HG03175 (cell line): ENCODE data around the gene GMDS.

Source experiments
- ATAC-seq: cut with Tn5 transposase; IDR thresholded peaks from one replicate; pipeline ENCODE4 v1.9.1; 2021; ENCODE audit warnings: mild to moderate bottlenecking, moderate library complexity; ENCODE audit not compliant: unreplicated experiment

GMDS gene

DNA sequence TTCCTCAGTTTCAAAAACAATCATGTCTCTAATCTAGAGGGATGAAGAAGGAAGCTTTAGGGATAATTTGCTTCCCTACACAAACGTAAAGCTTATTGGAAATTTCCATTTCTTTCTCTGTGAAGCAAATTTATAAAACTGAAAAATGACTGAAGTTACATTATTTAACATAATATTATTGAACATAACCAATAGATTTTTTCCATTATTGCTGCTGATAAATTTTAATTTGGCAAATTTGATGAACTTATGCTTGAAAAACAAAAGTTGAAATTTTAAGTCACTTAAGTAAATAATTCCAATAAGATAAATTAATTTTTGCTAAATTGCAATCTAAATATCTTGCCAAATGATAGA is 140.9 kb downstream of the GMDS start:
- ATAC-seq, result no peak

DNA sequence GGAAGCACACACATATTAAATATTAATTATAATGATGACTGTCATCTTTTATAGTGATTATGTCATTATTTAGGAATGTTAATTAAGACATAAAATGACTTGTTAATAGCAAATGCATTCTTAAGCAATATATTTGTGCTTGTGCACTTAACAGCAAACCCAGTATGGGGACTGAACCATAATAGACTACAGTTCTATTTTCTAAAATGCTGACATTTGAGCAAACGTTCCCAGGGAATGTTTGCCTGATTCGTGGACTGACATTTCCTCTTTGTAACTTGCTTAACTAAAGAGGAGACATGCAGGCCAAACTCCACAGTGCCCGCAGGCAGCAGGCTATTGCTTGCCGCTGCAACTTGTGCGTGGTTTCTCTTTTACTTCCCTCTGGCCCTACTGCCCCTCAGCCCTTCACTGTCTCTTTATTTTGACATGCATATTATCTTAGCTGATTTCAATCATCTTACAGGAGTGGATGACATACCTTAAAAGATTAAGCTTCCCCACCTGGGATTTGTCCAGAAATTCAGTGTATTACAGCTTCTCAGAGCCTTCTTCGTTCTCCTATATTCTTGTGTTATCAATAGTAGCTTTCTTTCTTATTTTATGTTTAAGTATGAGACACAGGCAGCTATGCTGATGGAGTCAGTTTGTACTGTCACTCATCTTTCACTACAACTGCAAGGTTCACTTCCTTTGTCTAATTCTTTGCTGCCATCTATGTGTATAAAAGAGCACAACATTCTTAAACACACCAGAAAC is 141.5 kb downstream of the GMDS start:
- ATAC-seq, result no peak

DNA sequence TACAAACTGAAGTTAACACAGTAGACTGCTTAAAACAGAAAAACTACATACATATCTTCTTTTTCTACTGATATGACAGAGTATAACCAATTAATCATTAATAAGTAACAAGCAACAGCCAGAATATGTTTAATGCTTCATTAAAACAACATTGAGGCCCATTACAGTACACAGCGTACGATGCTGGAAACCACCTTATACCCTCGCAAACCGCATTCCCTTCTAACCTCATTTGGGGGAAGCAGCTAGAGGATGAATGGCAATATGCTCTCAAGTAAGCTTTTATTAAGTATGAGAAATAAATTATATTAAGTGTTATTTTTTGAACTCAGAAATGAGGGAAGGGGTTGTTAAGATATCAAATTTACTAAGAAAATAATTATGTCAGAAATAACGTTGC is 142.4 kb downstream of the GMDS start:
- ATAC-seq, result no peak

DNA sequence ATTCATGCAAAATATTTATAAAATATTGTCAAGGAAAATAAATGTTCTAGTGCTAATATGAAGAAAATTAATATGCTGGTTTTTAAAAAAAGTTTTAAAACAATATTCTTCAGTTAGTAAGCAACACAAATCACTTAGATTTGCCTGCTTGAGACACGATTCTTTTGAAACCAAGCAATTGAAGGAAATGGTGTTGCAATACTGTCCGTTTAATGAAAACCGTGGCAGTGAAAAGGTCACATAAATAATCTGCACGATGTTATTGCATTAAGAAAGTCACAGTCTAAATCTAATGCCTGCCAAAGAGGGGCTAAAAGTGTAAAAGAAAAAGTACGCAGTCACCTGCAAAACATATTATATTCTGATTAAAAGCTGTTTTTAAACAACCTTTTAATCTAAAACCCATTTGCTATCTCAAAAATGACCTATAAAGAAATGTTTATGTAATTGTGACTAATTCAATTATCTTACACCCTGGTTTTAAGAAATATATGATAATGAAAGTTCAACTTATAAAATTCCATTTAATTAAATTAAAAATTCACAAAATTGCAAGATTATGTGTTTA is 143.0 kb downstream of the GMDS start:
- ATAC-seq, result no peak

DNA sequence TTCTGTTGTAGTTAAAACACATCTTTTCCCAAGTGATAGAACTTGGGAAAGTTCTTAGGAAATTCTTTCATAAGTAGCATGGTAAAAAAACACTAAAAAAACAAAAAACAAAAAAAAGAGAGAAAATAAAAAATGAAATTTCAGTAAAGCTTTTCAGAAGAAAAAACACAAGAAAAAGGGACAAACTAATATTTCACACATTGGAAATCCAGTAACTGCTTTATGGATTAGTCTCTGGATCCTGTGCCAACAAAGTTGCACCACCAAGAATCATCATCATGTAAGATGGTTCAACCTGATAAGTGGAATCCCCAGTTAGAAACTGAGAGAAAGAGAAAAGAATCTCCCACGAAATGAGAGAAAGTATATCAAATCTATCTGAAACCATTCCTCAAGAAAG is 144.2 kb downstream of the GMDS start:
- no peak for ATAC-seq

DNA sequence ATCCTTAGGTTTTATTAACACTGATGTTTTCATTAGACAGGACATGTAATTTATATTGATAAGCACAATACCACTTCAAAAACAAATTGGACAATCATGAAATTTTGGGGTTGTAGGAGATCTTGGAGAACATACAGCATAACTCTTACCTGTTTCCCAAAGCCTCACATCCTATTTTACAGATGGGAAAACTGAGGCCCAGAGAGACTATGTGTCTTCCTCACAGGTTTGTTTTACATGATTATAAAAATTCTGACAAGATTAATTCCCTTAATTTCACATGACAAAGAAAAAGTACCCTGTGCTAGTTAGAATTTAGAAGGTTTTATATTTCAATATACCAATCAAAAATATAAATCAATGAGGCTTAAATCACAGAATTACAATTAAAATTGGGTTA is 145.5 kb downstream of the GMDS start:
- no peak for ATAC-seq

DNA sequence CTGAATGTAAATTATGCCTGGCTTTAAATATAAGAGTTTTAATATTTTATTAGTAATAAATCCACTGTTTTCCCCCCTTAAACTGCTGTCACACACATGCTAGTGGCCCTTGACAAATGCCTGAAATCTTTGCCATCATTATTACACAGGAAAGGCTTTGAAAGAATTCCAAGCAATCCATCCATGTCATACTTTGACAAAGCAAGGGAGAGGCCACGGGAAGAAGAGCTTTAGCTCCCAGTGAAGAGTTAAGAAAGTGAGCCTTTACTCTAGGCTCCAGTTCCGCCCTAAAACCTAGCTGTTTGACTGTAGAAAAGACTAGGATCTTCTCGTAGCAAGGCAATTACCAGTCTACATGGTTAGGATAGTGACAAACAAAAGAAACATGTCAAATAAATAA is 147.9 kb downstream of the GMDS start:
- ATAC-seq, result no peak

DNA sequence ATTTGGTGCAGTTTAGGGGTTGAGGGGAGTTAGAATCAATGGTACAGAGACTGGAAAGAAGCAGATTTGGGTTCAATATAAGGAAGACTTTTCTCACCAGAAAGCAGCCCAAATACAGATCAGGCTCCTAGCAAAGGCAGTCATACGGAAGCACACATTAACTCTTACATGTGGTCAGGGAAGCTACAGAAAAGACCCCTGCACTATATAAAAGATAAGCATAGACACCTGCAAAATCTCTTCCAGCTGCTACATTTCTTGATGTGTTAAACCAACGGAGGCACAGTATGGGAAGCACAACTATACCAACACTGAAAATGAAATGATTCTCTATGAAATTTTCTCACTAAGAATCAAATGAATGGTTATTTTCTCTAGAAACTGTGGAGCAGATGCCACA is 150.8 kb downstream of the GMDS start:
- ATAC-seq, result no peak

DNA sequence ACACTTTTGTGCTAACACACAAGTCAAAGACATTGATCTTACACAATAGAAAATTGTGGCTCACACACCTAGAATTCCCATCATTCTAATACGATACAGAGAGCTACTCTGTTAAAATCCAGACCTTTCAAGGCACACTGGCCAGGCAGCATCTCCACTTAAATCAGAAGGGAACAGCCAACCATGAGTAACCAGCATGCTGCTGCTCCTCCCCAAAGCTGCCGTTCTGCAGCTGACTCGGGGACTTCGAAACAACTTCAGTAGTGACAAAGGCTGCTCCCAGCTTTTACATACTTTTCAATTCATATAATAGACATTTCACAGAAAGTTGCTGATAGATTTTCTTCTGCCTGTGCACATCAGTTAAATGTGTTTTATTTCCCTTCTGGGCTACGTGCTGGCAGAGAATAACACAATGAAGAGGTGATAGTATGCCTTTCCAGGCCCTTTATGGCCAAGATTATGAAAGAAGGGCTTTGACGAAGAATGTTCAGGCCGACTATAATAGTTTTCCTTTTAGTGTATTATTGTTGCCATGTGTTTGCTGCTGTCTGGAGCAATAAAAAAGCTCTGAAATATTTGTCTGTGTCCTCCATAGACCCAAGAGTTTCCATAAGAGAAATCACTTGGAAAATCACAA is 159.0 kb downstream of the GMDS start:
- ATAC-seq, result no peak

DNA sequence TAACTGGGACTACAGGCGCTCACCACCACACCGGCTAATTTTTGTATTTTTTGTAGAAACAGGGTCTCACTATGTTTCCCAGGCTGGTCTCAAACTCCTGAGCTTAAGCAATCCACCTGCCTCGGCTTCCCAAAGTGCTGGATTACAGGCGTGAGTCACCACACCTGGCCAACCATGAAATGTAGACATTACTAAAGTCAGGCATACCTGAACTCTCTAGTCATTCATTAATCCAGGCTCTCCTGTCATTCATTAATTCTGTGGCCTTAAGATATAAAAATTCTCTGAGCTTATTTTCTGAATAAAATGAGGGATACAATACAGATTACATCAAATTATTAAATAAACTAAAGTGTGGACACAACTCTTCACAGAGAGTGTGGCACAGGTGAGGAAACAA is 159.7 kb downstream of the GMDS start:
- no peak for ATAC-seq

DNA sequence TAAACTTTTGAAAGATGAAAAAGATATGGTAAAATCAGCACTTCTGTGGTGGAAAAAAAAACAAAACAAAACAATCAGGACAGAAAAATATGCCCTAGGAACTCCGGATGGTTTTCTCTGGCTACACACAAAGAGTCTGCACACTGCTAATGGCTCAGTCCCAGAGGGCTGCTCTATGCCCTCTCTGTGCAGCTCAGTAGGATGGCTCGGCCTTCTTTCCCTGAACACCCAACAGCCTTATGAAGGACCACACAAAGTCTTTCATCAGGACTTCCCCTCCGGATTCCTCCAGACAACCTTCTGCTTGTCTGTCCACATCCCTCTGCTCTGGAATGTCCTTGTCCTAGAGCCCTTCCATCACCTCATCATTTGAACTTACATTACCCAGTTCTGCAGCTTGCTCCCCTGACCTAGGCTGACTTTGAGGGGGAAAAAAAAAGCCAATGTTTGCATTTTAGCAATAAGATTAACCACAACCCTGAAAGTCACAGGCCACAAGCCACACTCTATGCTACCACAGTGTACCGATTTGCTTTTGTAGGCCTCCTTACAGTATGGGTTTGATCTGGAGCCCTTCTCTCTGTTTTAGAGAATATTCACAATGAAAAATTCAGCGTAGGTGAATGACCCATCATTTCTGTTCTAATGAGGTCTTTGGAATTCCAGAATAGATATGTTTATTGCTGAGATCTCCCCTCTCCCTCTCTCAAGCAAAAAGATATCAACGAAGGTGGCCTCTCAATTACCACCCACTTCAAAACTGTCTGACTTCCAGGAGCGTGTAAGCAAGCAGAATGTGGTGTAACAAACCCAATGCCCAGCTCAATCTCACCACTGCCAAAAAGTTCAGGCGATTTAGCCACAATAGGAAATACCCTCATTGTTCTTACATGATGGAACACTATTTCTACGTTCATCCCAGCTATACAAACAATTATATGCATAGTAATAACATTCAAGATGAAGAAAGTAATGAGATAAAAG is 164.0 kb downstream of the GMDS start:
- no peak for ATAC-seq

DNA sequence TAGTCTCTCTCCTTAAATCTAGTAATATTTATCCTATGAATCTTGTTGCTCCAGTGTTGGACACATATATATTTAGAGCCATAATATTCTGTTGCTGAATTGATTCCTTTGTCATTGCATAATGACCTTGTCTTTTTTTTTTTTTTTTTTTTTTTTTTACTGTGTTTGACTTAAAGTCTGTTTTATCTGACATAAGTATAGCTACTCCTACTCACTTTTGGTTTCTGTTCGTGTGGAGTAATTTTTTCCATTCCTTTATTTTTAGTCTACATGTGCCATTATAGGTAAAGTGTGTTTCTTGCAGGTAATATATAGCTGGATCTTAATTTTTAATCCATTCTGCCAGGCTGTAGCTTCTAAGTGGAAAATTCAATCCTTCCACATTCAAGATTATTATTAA is 166.5 kb downstream of the GMDS start:
- no peak for ATAC-seq

DNA sequence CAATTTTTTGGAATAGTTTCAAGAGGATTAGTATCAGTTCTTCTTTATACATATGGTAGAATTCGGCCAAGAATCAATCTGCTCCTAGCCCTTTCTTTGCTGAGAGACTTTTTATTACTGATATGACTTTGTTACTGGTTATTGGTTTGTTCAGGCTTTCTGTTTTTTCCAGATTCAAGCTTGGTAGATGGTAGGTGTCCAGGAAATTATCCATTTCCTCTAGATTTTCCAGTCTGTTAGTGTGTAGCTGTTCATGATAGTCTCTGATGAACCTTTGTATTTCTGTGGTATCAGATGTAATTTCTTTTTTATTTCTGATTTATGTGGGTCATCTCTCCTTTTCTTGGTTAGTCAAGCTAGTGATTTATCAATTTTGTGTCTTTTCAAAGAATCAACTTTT is 167.6 kb downstream of the GMDS start:
- ATAC-seq, result no peak

DNA sequence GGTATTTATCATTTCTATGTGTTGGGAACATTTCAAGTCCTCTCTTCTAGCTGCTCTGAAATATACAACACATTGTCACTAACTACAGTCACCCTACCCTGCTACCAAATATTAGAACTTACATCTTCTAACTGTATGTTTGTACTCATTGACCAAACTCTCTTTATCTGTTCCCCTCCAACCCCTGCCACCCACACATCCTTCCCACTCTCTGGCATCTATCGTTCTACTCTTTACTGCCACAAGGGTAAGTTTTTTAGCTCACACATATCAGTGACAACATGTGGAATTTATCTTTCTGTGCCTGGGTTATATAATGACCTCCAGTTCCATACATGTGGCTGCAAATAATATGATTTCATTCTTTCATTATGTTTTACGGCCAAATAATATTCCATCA is 171.9 kb downstream of the GMDS start:
- no peak for ATAC-seq

DNA sequence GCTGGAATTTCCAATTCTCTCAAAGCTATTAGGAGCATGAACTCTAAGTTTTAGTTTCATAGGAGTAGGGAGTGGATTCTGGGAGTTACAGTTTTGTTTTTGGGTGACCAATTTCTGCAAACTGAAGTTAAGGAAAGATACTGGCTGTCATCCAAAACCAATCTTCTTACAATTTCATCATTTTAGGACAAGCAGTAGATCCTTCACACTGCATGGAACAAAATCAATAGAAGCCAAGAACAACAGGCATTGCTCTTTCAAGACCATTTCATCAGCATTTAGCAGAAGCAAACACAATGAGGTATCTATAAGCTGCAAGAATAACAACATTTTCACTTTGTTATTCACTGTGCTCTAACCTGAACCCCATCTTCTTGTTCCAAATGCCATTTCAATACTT is 173.0 kb downstream of the GMDS start:
- no peak for ATAC-seq

DNA sequence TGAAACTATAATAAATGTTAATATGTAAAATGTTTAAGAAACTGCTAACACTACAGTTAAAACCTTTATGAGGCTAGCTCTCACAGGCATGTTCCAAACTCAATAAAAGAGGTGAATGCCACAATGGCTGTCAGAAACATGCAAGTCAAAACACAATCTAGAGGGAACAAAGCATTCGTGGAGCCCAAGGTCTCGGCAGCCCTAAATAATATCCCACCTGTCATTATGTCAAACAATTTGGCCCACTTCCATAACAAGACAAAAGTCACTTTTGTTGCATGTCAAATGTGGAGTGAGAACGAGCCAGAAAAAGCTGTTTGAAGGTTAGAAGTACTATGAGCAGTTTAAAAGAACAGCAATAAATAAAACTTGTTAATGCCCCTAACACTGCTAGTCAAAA is 181.9 kb downstream of the GMDS start:
- ATAC-seq, result no peak

DNA sequence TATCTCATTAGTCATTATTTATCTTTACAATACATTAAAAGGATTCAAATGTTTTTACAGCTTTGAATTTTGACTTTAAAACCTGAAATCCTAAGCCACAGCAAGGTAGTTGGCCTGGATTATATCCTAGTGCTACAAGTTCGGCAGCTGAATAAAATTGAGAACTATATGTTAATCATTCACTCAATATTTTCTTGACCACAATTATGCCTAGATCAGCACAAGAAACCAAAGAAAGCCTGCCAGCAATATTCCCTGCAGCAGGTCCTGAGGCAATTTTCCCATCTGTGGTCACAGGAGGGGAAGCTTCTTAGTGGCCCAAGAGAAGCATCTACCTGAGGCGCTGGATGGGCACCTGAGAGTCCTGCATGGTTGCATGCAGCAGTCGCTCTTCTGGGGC is 183.5 kb downstream of the GMDS start:
- ATAC-seq, result no peak

DNA sequence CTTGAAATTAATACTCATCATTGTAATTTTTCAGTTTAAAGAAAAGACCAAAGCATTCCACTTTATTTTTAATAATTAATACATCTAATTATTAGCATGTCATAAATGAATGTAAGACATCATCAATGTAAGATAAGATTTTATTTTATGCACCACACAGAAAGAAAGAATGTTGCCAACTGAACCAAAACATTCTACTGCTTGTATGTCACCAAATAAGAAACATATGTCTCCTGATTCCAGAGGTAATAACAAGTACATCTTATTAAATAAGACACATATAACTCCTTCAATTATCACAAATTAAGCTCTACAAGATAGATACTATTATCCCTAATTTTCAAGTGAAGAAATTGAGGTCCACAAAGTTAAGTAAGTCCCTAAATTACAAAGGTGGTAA is 189.5 kb downstream of the GMDS start:
- ATAC-seq, result no peak

DNA sequence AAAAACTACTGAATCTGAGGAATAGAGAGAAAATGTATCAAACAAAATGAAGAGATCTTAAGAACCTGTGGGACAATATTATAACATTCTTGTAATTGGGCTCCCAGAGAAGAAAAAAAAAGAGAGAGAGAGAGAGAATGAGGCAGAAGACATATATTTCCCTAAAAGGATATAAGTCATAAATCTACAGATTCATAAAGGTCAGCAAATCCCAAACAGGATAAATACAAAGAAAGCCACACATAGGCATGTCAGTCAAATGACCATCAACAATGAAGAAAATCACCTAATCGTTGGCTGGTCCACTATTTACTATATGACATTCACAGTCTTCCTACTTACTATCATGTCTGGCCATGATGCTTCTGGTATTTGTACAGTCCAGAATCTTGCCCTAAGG is 190.3 kb downstream of the GMDS start:
- no peak for ATAC-seq

DNA sequence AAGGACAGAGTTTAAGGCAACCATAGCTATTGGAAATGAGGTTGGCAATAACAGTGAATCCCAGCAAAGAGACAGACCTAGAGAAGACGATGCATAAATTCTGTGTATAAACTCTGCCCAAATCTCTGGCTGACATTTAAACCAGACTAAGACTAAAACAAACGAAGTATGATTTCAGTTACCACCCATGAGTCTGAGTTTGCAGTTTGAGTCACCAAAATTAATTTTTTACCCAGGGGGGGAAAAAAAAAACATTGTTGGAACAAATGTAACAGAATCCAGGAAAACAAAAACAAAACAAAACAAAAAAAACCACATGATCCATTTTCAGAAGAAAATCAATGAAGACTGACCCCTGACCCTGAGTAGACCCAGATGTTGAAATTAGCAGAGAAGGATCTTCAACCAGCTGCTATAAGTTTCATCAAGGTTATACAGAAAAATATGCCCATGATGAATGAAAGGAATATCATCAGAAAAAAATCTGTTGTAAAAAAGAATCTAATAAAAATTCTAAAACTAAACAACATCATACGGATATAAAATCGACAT is 190.8 kb downstream of the GMDS start:
- ATAC-seq, result no peak

DNA sequence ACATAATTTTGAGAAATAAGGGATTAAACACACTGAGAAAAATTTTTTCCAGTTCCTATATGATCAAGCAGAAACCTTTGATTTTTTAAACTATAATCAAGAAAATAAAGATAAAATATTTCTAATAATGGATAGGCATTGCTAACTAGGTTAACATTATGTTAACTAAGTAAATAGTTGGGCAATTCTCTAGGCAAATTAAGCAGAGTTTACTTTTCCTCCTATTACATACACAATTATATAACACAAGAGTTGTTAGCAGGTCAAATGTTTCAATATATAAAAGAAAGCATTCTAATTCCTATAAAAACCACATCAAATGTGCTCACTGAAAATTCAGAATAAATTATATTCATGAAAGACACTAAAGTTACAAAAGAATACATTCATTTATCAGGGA is 191.7 kb downstream of the GMDS start:
- no peak for ATAC-seq
